Measurements from ENCODE around the gene NHEJ1. TPM values are rescaled to one million over a fixed set of nuclear protein-coding genes. Genes with fewer than 3 reads are reported as not detected.

The NHEJ1 gene
- total and polyA plus RNA-seq, 2 of the 13 experiments (the other 11 are each of a cell fraction or from before 2014, with no cell fraction given): 30.0 to 30.7 TPM

- peak; percentile 62 for DNase-seq (ENCODE audit: low spot score)
- peak; percentile 64 for ATAC-seq
- intact Hi-C loops (cut with micrococcal nuclease; ENCODE audit: unreplicated experiment) (loop anchor here (2.0 kb wide), 1 partner anchor 23 kb away; no protein-coding TSS in a partner anchor), in situ Hi-C loops (cut with HindIII; ENCODE audit: extremely low pct_ligation_motif_present, low pct_unique_long_range_greater_than_20kb) (no loop called here)
- H3K79me2 ChIP-seq (ENCODE audit: insufficient read depth, low read length): no peaks in the 10 kb centered on the region
- no peaks in the 10 kb centered on the region for H3K9me3 ChIP-seq (ENCODE audit: low read length)
- no peak overlapping the region for H3K27ac ChIP-seq (ENCODE audit: extremely low read length, insufficient read depth, low read length)
- H3K4me1 ChIP-seq (ENCODE audit: insufficient read depth, low read length): peaks cover 10% of the 10 kb centered on the region
- no peak for FAIRE-seq
- ChIA-PET POLR2A (no interaction called here), CTCF (ENCODE audit: low intra/inter-chr PET ratio, low total read pairs) (no interaction called here)
- WGBS (ENCODE audit: low lambda C conversion rate): 27% methylated on average over 1 of the region's 1 CpG
- H3K27me3 ChIP-seq (ENCODE audit: control insufficient read depth in 1 of 2, insufficient read depth in 2 of 2, low read length in 2 of 2): no peaks in the 10 kb centered on the region
- H3K36me3 ChIP-seq (replicated peaks in 1 of 2; ENCODE audit: control insufficient read depth in 1 of 2, insufficient read depth in 2 of 2, low read length in 2 of 2): peaks cover 5 to 25% of the 10 kb centered on the region in 2 experiments
- no peaks in the 10 kb centered on the region for H4K20me1 ChIP-seq (ENCODE audit: insufficient read depth, low read length)
- no peak overlapping the region for H3K4me3 ChIP-seq (replicated peaks in 1 of 3; ENCODE audit: insufficient read depth in 1 of 3, low read depth in 2 of 3, low read length in 3 of 3)
- no peak overlapping the region for H3K4me2 ChIP-seq (ENCODE audit: low read depth, low read length)
- no peak overlapping the region for H3K9ac ChIP-seq (ENCODE audit: insufficient read depth, low read depth, low read length)
- no TSS peak for BruUV-seq (replicated peaks)
- H2AFZ ChIP-seq (ENCODE audit: low read length): no peak overlapping the region
- TF ChIP-seq HNRNPLL (IDR thresholded peaks at IDR 0.05; ENCODE audit: low read depth, low read length, poor library complexity, severe bottlenecking) (no peak), THAP9 (CRISPR knock-in tag; IDR thresholded peaks at IDR 0.05; ENCODE audit: borderline replicate concordance) (no peak), ZNF569 (CRISPR knock-in tag; IDR thresholded peaks at IDR 0.05; ENCODE audit: borderline replicate concordance) (no peak), SOX13 (IDR thresholded peaks at IDR 0.05) (no peak), SOX13 (CRISPR knock-in tag; conservative IDR thresholded peaks at IDR 0.05 in 1 of 2, IDR thresholded peaks at IDR 0.05 in 1 of 2) (peak in 1 of 2 experiments; percentile 60; a peak in 1 of 4 replicates), ZNF510 (CRISPR knock-in tag; IDR thresholded peaks at IDR 0.05; ENCODE audit: low read depth) (no peak), CEBPB (IDR thresholded peaks at IDR 0.05; ENCODE audit: borderline replicate concordance, low read depth, low read length) (0 out of 2 replicates have a peak, but pooled peaks have one; percentile 14), ZNF18 (CRISPR knock-in tag; IDR thresholded peaks at IDR 0.05; ENCODE audit: insufficient replicate concordance) (no peak), ZNF615 (CRISPR knock-in tag; IDR thresholded peaks at IDR 0.05; ENCODE audit: borderline replicate concordance) (no peak), ZNF672 (CRISPR knock-in tag; IDR thresholded peaks at IDR 0.05) (no peak), FOXA3 (CRISPR knock-in tag; IDR thresholded peaks at IDR 0.05) (0 out of 2 replicates have a peak, but pooled peaks have one; percentile 23), EHMT2 (IDR thresholded peaks at IDR 0.05; ENCODE audit: borderline replicate concordance, low read depth, low read length) (no peak), CC2D1A (CRISPR knock-in tag; IDR thresholded peaks at IDR 0.05) (no peak), RFX3 (CRISPR knock-in tag; IDR thresholded peaks at IDR 0.05) (no peak)
- TF ChIP-seq, protein P1, sequence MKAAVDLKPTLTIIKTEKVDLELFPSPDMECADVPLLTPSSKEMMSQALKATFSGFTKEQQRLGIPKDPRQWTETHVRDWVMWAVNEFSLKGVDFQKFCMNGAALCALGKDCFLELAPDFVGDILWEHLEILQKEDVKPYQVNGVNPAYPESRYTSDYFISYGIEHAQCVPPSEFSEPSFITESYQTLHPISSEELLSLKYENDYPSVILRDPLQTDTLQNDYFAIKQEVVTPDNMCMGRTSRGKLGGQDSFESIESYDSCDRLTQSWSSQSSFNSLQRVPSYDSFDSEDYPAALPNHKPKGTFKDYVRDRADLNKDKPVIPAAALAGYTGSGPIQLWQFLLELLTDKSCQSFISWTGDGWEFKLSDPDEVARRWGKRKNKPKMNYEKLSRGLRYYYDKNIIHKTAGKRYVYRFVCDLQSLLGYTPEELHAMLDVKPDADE (CRISPR knock-in tag; IDR thresholded peaks at IDR 0.05): no peak
- TF ChIP-seq, protein P2, sequence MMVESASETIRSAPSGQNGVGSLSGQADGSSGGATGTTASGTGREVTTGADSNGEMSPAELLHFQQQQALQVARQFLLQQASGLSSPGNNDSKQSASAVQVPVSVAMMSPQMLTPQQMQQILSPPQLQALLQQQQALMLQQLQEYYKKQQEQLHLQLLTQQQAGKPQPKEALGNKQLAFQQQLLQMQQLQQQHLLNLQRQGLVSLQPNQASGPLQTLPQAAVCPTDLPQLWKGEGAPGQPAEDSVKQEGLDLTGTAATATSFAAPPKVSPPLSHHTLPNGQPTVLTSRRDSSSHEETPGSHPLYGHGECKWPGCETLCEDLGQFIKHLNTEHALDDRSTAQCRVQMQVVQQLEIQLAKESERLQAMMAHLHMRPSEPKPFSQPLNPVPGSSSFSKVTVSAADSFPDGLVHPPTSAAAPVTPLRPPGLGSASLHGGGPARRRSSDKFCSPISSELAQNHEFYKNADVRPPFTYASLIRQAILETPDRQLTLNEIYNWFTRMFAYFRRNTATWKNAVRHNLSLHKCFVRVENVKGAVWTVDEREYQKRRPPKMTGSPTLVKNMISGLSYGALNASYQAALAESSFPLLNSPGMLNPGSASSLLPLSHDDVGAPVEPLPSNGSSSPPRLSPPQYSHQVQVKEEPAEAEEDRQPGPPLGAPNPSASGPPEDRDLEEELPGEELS (CRISPR knock-in tag; IDR thresholded peaks at IDR 0.05): peak; percentile 39; the same call in 1 of the 2 replicates
Observed at GRCh38 chr2:219149667-219150066, 10.9 kb downstream of the NHEJ1 start.

All from HepG2 (cell line).